PFSK-1 (cell line): ENCODE data around the gene PDGFC.

Source experiments
- FOXP2 ChIP-seq: optimal IDR thresholded peaks from 2 replicates; pipeline ENCODE3; 2011; ENCODE audit warnings: borderline replicate concordance, control low read depth, inconsistent platforms; ENCODE audit not compliant: insufficient read depth; ENCODE audit errors: extremely low read length, extremely low read depth
- POLR2AphosphoS5 ChIP-seq: IDR thresholded peaks from 2 replicates; pipeline ENCODE4 v1.6.1; 2012; ENCODE audit warnings: low read depth, mild to moderate bottlenecking, control low read depth, low read length, moderate library complexity
- SIN3A ChIP-seq: IDR thresholded peaks from 2 replicates; pipeline ENCODE4 v1.6.1; 2012; ENCODE audit warnings: mild to moderate bottlenecking, low read length, moderate library complexity, borderline replicate concordance; ENCODE audit not compliant: insufficient read depth
- TAF1 ChIP-seq: IDR thresholded peaks from 2 replicates; pipeline ENCODE4 v1.6.1; 2012; ENCODE audit warnings: low read length, control low read depth, borderline replicate concordance; ENCODE audit not compliant: insufficient read depth
- TF ChIP-seq, protein P1 (sequence below), 2 experiments: IDR thresholded peaks; 2 replicates each; pipeline versions ENCODE4 v1.6.1 to v1.8.0; 2011 to 2012; ENCODE audit warnings: low read depth in 2 of 2, low read length in 2 of 2, control low read depth in 1 of 2, inconsistent platforms in 1 of 2, mild to moderate bottlenecking in 1 of 2, moderate library complexity in 1 of 2; ENCODE audit not compliant: insufficient read depth in 1 of 2

PDGFC gene

DNA sequence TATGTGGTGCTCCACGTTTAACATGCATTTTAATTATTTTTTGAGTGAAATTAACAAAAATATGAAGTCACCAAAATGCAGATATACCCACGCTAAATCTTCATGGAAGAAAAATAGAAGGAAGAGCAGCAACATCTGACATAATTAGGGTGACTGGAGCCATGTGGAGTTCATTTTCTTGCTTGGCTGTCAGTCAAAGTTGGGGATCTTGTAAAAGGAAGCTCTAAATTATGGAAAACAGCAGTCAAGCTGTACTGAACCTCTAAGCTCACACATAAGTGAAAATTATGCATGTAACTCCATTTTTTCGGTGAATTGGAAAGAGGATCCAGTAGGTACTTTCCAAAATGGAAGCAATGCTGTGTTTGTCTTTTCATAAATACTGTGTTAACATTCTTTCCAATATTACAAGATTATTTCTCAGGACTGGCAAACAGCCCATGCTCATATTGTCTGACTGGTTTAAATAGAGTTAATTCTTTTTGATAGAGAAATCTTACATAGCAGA is 9.7 kb upstream of the PDGFC start:
- TF ChIP-seq FOXP2 (no peak), POLR2AphosphoS5 (no peak), TAF1 (no peak), SIN3A (no peak)
- TF ChIP-seq, protein P1, sequence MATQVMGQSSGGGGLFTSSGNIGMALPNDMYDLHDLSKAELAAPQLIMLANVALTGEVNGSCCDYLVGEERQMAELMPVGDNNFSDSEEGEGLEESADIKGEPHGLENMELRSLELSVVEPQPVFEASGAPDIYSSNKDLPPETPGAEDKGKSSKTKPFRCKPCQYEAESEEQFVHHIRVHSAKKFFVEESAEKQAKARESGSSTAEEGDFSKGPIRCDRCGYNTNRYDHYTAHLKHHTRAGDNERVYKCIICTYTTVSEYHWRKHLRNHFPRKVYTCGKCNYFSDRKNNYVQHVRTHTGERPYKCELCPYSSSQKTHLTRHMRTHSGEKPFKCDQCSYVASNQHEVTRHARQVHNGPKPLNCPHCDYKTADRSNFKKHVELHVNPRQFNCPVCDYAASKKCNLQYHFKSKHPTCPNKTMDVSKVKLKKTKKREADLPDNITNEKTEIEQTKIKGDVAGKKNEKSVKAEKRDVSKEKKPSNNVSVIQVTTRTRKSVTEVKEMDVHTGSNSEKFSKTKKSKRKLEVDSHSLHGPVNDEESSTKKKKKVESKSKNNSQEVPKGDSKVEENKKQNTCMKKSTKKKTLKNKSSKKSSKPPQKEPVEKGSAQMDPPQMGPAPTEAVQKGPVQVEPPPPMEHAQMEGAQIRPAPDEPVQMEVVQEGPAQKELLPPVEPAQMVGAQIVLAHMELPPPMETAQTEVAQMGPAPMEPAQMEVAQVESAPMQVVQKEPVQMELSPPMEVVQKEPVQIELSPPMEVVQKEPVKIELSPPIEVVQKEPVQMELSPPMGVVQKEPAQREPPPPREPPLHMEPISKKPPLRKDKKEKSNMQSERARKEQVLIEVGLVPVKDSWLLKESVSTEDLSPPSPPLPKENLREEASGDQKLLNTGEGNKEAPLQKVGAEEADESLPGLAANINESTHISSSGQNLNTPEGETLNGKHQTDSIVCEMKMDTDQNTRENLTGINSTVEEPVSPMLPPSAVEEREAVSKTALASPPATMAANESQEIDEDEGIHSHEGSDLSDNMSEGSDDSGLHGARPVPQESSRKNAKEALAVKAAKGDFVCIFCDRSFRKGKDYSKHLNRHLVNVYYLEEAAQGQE (IDR thresholded peaks at IDR 0.05; ENCODE audit: insufficient read depth in 1 of 2, low read depth in 2 of 2, low read length in 2 of 2) = no peak

DNA sequence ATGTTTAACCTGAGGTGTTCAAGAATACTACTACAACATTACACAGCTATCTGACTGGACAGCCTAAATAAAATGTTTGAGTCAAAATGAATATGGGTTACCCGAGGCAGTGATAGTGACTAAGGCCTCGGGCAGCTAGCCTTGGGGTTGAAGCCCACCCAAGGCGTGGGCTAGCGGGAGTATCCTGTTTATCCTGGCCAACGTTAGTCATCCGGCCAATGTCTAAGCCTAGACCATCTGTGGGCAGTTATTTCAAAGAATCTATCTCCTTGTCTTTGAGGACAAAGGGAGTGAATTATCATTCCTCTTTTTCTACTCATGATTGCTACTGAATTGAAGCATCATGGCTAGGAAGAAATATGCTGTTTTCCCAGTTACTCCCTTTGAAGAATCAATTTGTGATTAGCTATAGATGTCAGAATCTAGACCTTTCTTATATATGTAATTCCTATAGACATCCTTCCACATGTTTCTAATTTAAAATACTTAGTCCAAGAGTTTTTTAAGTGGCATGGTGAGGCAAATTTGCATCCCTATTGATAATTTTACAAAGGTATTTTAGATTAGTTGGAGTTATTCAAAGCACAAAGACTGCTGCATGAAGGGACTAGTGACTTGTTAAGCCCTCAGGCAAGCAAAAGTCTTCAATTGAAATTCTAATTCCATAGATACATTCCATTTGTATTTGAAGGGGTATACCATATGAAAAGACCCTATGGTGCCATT is 6.0 kb upstream of the PDGFC start:
- TF ChIP-seq TAF1 (no peak), FOXP2 (peak; percentile 92)

DNA sequence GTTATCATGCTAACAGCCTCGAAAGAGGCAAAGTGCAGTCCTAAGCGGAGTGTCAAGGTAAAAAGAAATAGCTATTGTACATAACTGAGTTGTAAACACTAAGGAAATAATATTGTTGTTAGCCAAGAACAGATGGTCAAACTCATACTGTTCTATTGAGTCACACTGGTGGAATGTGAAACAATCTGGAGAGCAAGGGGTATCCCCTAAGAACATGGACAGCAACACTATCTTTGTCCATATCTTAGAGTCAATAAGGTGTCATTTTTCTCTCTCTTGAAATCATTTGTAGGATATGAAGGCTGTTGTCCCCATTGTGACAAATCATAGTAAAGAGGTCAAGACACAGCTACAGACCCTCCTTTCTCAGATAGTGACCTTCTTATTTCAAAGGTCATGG is 4.5 kb upstream of the PDGFC start:
- no peak for TF ChIP-seq TAF1
- no peak for TF ChIP-seq SIN3A
- TF ChIP-seq POLR2AphosphoS5 = no peak

DNA sequence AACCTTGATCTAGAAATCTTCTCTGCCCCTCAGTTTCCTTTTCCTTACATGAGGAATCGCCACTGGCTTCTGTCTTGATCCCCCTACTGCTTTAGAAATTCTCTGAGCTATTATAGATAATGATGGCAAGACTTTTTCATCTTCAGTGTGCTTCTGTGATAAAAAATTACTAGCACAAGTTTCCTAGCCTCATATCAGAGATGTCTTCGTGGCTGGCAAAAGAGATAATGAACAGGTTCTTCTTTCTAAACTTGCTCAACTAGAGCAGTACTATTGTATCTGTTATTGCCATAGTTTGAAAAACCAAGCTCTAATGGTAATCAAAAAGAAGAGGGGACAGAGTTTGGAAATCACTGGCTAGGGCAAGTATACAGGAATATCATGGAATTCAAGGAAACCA is 4.1 kb upstream of the PDGFC start:
- no peak for TF ChIP-seq TAF1
- TF ChIP-seq, protein P1 (IDR thresholded peaks at IDR 0.05; ENCODE audit: insufficient read depth in 1 of 2, low read depth in 2 of 2, low read length in 2 of 2) = no peak
- TF ChIP-seq POLR2AphosphoS5 = no peak
- no peak for TF ChIP-seq FOXP2
- TF ChIP-seq SIN3A = no peak

DNA sequence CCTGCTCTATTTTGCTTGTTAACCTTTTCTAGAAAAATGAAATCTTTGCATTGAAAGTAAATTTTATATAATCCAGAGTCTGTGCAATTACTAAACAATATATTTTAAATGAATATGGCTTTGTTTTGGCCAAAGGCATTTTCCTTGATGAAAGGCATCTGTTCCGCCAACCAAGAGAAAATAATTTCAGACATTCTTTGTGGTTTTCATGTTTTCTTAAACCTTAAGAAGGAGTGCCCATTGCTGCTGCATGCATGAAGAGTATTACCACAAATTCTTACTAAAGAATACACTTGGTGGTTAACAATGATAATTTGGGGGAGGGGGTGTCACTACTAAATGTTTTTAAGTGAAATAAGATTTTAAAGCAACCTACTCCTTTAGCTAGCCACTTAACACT is 2.7 kb upstream of the PDGFC start:
- no peak for TF ChIP-seq TAF1
- no peak for TF ChIP-seq SIN3A
- TF ChIP-seq FOXP2 = no peak
- TF ChIP-seq POLR2AphosphoS5 = no peak

DNA sequence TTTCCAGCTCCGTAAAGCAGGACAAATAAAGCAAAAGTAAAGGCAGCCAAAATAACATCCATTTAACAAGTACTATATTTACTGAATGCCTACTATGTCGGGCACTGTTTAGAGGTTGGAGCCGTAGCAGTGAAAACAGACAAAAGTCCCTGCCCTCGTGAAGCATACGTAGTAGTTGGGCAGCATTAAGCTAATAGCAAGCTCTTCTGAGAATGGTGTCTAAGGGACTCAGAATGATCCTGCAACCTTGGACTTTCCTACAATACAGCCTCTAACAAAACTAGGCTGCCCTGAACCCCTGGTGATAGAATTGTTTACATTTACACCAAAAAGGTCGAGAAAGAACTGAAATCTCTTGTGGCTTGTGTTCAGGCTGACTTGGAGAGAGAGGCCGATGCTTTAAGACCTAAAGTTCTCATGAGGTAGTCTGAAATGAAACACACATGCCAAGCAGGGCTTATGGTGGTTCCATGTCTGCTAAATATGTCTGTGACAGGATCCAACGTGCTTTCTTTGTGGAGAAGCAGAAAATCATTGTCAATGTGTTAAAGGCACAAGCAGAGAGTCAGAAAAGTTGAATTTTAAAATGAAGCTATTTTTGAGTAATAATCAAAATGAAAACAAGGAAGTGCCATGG is 898 bp upstream of the PDGFC start:
- no peak for TF ChIP-seq SIN3A
- TF ChIP-seq POLR2AphosphoS5 = no peak
- 0 out of 2 replicates have a peak, but pooled peaks have one; percentile 38 for TF ChIP-seq TAF1
- TF ChIP-seq, protein P1 (IDR thresholded peaks at IDR 0.05; ENCODE audit: insufficient read depth in 1 of 2, low read depth in 2 of 2, low read length in 2 of 2) = no peak
